Urothelium cell line (cell line): ENCODE measurements around the gene PEX5L.

Source experiments
- DNase-seq: peaks from one replicate; pipeline ENCODE4 v3.0.0; 2011; ENCODE audit warnings: low spot score, mixed read lengths
- FAIRE-seq: peaks from 2 replicates; lab custom pipeline; 2011; peaks lifted over from hg19 to GRCh38; lab: Jason Lieb, UNC

The PEX5L gene

GRCh38 chr3:179852142-179852905 lies 184.4 kb downstream of the PEX5L start:
- DNase-seq (peak; percentile 11), FAIRE-seq (no peak)

DNA sequence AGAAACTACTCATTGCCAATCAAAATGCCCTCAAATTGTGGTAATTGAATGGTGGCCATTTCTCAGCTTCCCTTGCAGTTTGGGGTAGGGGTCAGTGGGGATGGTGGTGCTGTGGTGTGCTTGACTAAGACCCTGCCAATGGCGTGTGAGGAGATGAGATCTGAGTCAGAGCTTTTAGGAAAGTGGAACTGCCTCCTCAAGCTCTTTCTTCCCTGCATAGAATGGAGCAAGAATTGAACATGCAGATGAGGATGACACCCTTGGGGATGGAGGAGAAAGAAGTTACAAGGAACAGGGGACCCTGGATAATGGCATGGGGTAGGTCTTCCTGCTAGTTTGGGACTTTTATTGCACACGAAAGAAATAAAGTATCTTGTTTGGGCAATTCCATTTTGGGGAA lies 188.0 kb downstream of the PEX5L start:
- DNase-seq, result no peak
- FAIRE-seq, result no peak

DNA sequence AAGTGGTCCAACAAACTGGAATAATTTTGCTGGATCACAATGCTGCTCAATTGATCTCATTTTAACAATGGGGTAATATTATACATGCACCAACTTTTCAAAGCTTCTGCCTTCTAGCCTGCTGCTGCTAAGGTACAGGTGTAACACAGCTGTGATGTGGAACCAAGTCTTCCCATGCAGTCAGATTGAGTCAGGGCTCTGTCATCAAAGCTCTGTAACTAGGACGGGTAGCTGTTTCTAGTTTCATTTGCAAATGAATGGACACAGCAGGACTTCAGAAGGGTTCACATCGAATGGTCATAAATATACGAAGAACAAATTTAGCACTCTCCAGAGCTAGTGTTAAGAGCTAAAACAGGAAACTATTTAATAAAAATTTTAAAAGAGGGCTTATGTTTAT lies 194.7 kb downstream of the PEX5L start:
- DNase-seq (no peak), FAIRE-seq (no peak)

DNA sequence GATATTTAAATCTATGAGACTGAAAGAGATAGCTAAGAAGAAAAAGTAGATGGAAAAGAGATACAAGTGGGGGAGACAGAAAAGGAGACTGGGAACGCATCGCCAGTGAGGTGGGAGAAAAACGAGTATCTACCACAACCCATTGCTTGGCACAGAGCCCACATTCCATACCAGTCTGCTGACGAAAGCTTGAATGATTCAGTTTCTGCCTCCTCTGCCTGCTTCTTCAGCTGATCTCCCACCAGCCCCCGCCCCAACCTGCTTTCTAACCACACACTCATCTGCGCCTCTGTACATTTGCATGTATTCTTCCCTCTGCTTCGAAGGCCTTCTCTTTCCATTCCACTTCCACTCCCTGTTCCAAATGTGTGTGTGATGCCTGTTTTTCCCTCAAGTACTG lies 195.8 kb downstream of the PEX5L start:
- DNase-seq (peak; percentile 83), FAIRE-seq (peak; percentile 74)

- FAIRE-seq, result no peak
Measured at GRCh38 chr3:179837374-179837773, 199.4 kb downstream of the PEX5L start.

GRCh38 chr3:179833294-179833693 lies 203.4 kb downstream of the PEX5L start:
- no peak for FAIRE-seq
- DNase-seq, result no peak

More at GRCh38 chr3:179837374-179837773, 199.4 kb downstream of the PEX5L start:
- no peak for DNase-seq

DNA sequence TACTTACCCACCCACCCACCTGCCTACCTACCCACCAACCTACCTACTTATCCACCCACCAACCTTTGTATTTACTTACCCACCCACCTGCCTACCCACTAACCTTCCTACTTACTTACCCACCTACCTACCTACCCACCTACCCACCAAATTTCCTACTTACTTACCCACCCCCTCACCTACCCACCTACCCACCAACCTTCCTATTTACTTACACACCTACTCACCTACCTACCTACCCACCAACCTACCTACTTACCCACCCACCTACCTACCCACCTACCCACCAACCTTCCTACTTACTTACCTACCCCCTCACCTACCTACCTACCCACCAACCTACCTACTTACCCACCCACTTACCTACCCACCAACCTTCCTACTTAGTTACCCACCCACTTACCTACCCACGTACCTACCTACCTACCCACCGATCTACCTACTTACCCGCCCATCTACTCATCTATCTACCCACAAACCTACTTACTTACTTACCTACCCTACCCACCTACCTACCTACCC lies 204.3 kb downstream of the PEX5L start:
- no peak for DNase-seq

DNA sequence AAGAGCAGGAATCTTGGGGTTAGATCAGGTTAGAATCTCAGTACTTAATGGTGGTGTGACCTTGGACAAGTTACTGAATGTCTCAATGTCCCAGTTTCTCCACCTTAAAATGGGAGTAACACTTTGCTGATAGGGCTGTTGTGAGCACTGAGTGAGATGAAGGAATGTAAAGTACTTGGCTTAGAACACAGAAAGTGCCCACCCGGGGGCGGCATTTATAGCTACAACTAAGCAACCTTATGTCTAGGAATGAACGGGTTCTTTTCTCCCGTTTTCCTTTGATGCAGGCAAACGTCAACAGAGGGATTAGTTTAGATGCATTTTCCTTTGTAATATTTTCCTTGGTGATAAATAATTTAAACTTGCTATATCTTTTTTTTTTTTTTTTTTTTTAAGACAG lies 207.3 kb downstream of the PEX5L start:
- no peak for DNase-seq
- FAIRE-seq, result no peak

More for the DNA sequence above, 204.3 kb downstream of the PEX5L start:
- FAIRE-seq, result peak; percentile 91

- DNase-seq (no peak), FAIRE-seq (no peak)
Measured at GRCh38 chr3:179828738-179829137, 208.0 kb downstream of the PEX5L start.

DNA sequence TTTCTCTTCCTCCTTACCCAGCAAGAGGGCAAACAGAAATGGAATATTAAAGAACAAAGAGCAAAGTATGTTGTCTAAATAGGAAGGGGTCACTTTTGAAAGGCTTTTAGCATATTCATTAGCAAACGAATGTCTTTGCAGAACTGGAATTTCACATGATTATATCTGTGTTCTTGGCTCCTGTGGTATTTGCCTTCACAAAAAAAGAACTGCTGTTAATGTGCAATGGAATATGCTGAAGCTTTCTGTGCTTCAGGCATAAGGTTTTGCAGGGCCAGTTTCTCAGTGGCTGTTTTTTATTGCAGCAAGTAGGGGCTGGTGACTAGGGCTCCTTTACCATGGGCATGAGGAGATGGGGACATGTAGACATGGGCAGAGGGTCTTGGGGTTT lies 210.5 kb downstream of the PEX5L start:
- FAIRE-seq (no peak), DNase-seq (no peak)

GRCh38 chr3:179825527-179826246 lies 211.1 kb downstream of the PEX5L start:
- DNase-seq (no peak), FAIRE-seq (no peak)

GRCh38 chr3:179822296-179822695 lies 214.4 kb downstream of the PEX5L start:
- FAIRE-seq, result no peak
- no peak for DNase-seq

GRCh38 chr3:179819379-179819778 lies 217.4 kb downstream of the PEX5L start:
- DNase-seq (no peak), FAIRE-seq (no peak)

GRCh38 chr3:179812096-179812382 lies 224.7 kb downstream of the PEX5L start:
- no peak for FAIRE-seq

DNA sequence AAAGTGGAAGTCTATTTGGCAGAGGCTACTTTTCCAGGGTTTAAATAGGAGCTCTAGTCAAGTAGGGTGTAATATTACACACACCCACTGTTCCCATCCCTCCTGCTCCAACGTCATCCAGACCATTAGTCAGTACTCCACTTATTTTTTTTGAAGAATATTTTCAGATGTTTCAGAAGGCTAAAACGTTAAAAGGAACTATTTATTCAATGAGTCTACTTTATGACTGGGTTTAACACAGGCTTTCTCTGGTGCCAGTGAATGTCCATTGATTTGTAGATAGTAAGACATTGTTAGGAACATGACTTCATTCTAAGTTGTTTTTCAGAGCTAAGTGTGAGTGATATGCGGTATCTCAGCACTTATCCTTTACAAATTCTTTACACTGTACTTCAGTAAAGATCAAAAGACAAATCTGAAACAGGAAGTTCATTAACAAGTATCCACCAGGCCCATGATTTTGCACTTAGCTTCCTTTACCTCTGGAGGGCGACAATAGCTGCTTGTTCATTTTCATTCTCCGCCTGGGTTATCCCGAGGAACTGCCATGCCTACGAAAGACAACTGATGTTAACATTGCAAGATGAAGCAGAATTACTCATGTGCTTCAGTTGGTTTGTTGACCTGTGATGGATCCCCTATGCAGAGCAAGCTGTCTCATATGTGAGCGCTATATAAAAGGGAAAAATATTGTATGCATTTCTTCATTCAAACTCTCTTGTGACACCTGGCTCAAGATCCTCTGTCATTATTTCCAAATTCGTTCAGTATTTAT lies 225.2 kb downstream of the PEX5L start:
- DNase-seq (peak; percentile 69), FAIRE-seq (no peak)

More at GRCh38 chr3:179812096-179812382, 224.7 kb downstream of the PEX5L start:
- no peak for DNase-seq

- DNase-seq (no peak), FAIRE-seq (no peak)
Measured at GRCh38 chr3:179809639-179810038, 227.1 kb downstream of the PEX5L start.

DNA sequence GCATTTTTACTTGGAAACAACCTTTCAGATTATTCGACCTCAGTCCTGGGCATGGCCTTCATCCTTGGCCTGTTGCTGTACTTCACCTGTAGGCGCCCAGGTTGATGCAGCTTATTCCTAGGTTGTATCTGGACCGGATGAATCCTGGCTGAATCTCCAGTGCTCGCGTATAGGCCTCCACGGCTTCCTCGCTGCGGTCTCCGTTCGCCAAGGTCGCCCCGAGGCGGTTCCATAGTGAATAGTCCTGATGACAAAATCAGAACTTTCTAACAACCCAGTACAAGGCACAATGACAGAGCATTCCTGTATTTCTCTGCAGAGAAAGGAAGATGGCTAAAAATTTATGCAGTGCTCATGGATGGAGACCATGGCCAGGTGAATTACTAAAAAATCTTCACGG lies 229.1 kb downstream of the PEX5L start:
- no peak for DNase-seq
- FAIRE-seq, result no peak

DNA sequence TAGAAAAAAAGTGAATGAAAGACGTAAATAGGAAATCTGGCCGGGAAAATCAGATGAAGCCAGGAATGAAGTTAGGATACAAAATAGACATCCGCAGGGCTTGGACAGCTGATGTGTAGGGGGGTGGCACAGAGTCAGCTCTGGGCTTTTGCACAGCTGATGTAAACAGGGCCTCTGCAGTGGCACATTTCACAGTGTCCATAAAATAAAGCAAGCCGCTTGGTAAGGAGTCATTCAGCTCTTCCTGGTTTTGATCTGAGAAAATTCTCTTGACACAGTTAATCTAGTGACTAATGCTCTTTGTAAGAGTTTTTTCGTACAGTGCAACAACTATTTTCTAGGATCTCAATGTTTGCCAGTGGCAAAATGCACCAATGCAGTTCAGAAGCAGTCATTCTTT lies 230.6 kb downstream of the PEX5L start:
- FAIRE-seq (no peak), DNase-seq (no peak)

- DNase-seq (no peak), FAIRE-seq (no peak)
Measured at GRCh38 chr3:179801856-179802255, 234.9 kb downstream of the PEX5L start.

GRCh38 chr3:179801263-179801662 lies 235.5 kb downstream of the PEX5L start:
- DNase-seq (no peak), FAIRE-seq (no peak)

GRCh38 chr3:179797192-179797591 lies 239.5 kb downstream of the PEX5L start:
- FAIRE-seq, result no peak
- DNase-seq, result no peak
